WTC11 (cell line): Measurements from ENCODE around the gene TRPV2.

Experiments used
- ATF3 ChIP-seq: sonication (generic); formaldehyde crosslinking; conservative IDR thresholded peaks from 2 replicates; pipeline ENCODE4 v1.8.1; 2022; ENCODE audit warnings: mild to moderate bottlenecking, missing genetic modification reagents
- CREB1 ChIP-seq: sonication (generic); formaldehyde crosslinking; IDR thresholded peaks from 2 replicates; pipeline ENCODE4 v1.8.0; 2023; ENCODE audit warnings: mild to moderate bottlenecking, missing genetic modification reagents
- CTCF ChIP-seq: fragments of 200-600 bp; IDR thresholded peaks from 2 replicates; pipeline ENCODE4 v1.8.0; 2022; ENCODE audit warnings: antibody characterized with exemption
- ESRRA ChIP-seq: sonication (generic); formaldehyde crosslinking; IDR thresholded peaks from 2 replicates; pipeline ENCODE4 v1.8.1; 2022; ENCODE audit warnings: mild to moderate bottlenecking, missing genetic modification reagents, borderline replicate concordance
- FOXJ3 ChIP-seq: sonication (generic); formaldehyde crosslinking; IDR thresholded peaks from 2 replicates; pipeline ENCODE4 v1.9.0; 2021; ENCODE audit warnings: missing genetic modification reagents, mild to moderate bottlenecking, borderline replicate concordance
- FOXK1 ChIP-seq: sonication (generic); formaldehyde crosslinking; IDR thresholded peaks from 2 replicates; pipeline ENCODE4 v1.8.0; 2022; ENCODE audit warnings: mild to moderate bottlenecking, moderate library complexity, missing genetic modification reagents
- IRF2 ChIP-seq: sonication (generic); formaldehyde crosslinking; IDR thresholded peaks from 2 replicates; pipeline ENCODE4 v1.8.0; 2022; ENCODE audit warnings: low read depth, missing genetic modification reagents, borderline replicate concordance
- MAX ChIP-seq: sonication (generic); formaldehyde crosslinking; IDR thresholded peaks from 2 replicates; pipeline ENCODE4 v1.8.0; 2022; ENCODE audit warnings: mild to moderate bottlenecking, missing genetic modification reagents
- NR2C2 ChIP-seq: sonication (generic); formaldehyde crosslinking; IDR thresholded peaks from 2 replicates; pipeline ENCODE4 v1.8.0; 2022; ENCODE audit warnings: mild to moderate bottlenecking, missing genetic modification reagents
- PRDM15 ChIP-seq: sonication (generic); formaldehyde crosslinking; IDR thresholded peaks from 2 replicates; pipeline ENCODE4 v1.8.0; 2022; ENCODE audit warnings: missing genetic modification reagents
- TP53 ChIP-seq: sonication (generic); formaldehyde crosslinking; IDR thresholded peaks from 2 replicates; pipeline ENCODE4 v1.8.1; 2023; ENCODE audit warnings: mild to moderate bottlenecking, missing genetic modification reagents
- USF1 ChIP-seq: sonication (generic); formaldehyde crosslinking; IDR thresholded peaks from 2 replicates; pipeline ENCODE4 v1.8.0; 2022; ENCODE audit warnings: mild to moderate bottlenecking, missing genetic modification reagents
- ZBTB43 ChIP-seq: sonication (generic); formaldehyde crosslinking; IDR thresholded peaks from 2 replicates; pipeline ENCODE4 v1.8.1; 2023; ENCODE audit warnings: mild to moderate bottlenecking, missing genetic modification reagents
- ZNF232 ChIP-seq: sonication (generic); formaldehyde crosslinking; IDR thresholded peaks from 2 replicates; pipeline ENCODE4 v1.8.0; 2022; ENCODE audit warnings: mild to moderate bottlenecking, missing genetic modification reagents

GRCh38 chr17:16434662-16435061, 19.3 kb downstream of the TRPV2 start:
- TF ChIP-seq ESRRA (CRISPR knock-in tag) (no peak), CTCF (no peak), NR2C2 (CRISPR knock-in tag) (no peak), TP53 (CRISPR knock-in tag) (no peak), MAX (CRISPR knock-in tag) (no peak), USF1 (CRISPR knock-in tag) (no peak), ATF3 (no peak), CREB1 (CRISPR knock-in tag) (no peak), PRDM15 (CRISPR knock-in tag) (no peak), ZNF232 (no peak), ZBTB43 (no peak), FOXJ3 (CRISPR knock-in tag) (no peak), FOXK1 (no peak), IRF2 (CRISPR knock-in tag) (no peak)
